Measurements from ENCODE around the gene DSG4. TPM values are rescaled to one million over a fixed set of nuclear protein-coding genes. Genes with fewer than 3 reads are reported as not detected.

The DSG4 gene
- total and polyA plus RNA-seq, 2 donors: 0.26 TPM; not detected in 1

DNA sequence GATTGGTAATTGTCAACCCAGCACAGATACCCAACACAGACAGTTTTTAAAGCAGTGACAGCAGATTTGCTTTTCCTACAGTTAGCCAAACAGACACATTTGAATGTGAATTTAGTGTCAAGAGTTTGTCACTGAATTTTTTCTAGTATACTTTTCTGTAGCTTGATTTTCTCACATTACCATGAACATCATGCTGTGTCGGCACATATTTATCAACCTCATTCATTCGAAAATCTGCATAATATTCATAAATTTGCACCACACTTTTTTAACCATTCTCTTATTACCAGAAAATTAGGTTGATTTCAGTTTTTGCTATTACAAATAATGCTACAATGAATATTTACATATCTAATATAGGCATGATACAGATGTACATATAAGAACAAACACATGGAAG lies 43.9 kb downstream of the DSG4 start:
- Histone ChIP-seq H3K4me1 (ENCODE audit: insufficient read depth) (no peaks in the 10 kb centered on the region), H3K27ac (ENCODE audit: low read depth) (no peak overlapping the region), H3K36me3 (ENCODE audit: insufficient read depth) (no peaks in the 10 kb centered on the region), H3K4me3 (ENCODE audit: low read depth, low read length) (no peak overlapping the region)
- WGBS: 92% methylated on average over 2 of the region's 2 CpGs
- DNase-seq (ENCODE audit: extremely low spot score): no peak

DNA sequence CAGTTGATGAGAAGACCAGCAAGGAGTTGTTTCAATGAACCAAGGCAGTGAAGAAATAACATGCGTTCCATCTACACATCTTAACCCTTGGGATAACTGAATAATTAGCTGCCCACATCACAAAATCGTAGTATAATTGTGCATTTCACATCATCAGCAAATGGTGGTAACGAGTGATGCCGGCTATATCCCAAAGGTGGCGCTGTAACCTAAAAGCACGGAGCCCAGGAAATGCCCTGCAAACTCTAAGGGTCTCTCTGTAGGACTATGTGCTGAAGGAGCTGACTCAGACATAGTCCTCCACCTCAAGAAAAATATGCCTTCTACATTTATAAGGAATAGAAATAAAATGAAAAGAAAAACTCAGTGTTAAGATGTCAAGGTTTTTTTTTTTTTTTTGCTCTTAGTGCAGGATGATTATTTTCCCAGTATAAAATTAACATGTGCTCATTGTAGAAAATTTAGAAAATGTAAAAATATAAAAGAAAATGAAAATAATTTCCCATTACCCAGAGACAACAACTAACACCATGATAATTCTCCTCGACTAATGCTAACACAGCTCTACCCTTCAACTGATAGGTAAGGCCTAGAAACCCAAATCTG lies 47.9 kb downstream of the DSG4 start:
- Histone ChIP-seq H3K4me1 (ENCODE audit: insufficient read depth) (no peaks in the 10 kb centered on the region), H3K27ac (ENCODE audit: low read depth) (no peak overlapping the region), H3K36me3 (ENCODE audit: insufficient read depth) (no peaks in the 10 kb centered on the region), H3K4me3 (ENCODE audit: low read depth, low read length) (no peak overlapping the region)
- 31% methylated on average over 7 of the region's 7 CpGs for WGBS
- no peak for DNase-seq (ENCODE audit: extremely low spot score)

DNA sequence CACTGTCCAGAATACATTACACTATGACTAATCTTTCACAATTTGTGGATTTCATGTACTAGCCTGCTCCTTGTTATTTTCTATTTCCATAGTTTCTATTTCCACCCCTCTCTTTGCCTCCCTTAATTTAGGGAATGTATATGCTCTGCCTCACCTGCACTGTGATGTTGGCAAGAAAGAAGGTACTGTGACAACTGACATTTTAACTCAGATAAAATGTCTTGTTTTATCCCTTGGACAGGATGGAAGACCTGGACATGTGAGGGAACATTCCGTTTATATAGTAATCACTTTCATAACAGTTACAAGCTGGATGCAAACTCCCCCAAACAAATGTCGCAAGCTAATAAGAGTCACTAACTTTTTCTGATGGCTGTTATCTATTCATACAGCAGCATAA lies 49.4 kb downstream of the DSG4 start:
- Histone ChIP-seq H3K4me3 (ENCODE audit: low read depth, low read length) (no peak overlapping the region), H3K27ac (ENCODE audit: low read depth) (no peak overlapping the region)

DNA sequence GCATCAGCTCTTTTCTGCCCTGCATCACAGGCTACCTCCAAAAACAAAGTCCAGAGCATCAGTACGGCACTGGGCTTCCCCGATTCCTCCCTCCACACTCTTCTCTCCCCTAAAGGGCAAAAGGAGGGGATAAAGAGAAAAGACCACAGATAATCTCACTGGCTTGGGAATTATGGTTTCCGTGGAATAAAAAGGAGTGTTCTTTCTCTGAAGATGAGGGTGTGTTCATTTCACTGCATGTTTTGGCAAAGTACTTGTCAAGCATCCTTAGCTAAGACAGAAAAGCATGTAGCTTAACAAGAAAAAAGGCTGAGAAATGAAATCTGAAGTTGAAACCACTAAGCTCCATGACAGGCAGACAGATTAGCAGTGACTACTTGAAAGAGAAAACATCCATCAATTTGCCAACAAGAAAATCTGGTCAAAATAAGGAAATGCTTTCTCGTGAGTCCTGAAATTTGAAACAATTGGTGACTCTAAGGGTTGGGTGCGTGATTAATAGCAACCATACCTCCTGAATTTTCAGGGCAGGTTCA lies 50.4 kb downstream of the DSG4 start:
- Histone ChIP-seq H3K4me1 (ENCODE audit: insufficient read depth) (no peaks in the 10 kb centered on the region), H3K27ac (ENCODE audit: low read depth) (no peak overlapping the region), H3K4me3 (ENCODE audit: low read depth, low read length) (no peak overlapping the region), H3K36me3 (ENCODE audit: insufficient read depth) (no peaks in the 10 kb centered on the region)
- WGBS: 71% methylated on average over 5 of the region's 5 CpGs
- no peak for DNase-seq (ENCODE audit: extremely low spot score)

More for the DNA sequence above, 49.4 kb downstream of the DSG4 start:
- H3K36me3 ChIP-seq (ENCODE audit: insufficient read depth): no peaks in the 10 kb centered on the region
- no peak for DNase-seq (ENCODE audit: extremely low spot score)
- no peaks in the 10 kb centered on the region for H3K4me1 ChIP-seq (ENCODE audit: insufficient read depth)
- WGBS: 55% methylated on average over 2 of the region's 2 CpGs

DNA sequence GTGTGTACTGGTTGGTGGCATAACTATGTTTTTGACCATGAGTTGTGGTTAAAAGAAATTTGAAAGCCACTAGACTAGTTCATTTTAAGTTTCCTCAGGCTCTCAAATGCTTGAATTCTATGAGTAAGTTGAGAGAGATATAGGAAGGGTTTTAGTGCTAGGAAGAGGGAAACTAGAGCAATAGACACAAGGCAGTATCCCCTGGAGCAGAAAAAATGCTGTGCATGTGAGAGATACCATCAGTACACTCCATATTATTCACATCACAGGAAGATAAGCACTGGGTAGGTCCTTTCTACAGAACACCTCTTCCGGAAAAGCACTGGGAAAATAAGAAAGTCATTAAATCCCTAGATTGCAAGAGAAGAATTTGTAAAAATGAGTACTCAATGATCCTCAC lies 51.6 kb downstream of the DSG4 start:
- 85% methylated on average over 1 of the region's 1 CpG for WGBS
- Histone ChIP-seq H3K4me3 (ENCODE audit: low read depth, low read length) (no peak overlapping the region), H3K4me1 (ENCODE audit: insufficient read depth) (no peaks in the 10 kb centered on the region), H3K36me3 (ENCODE audit: insufficient read depth) (no peaks in the 10 kb centered on the region), H3K27ac (ENCODE audit: low read depth) (no peak overlapping the region)
- DNase-seq (ENCODE audit: extremely low spot score): no peak

DNA sequence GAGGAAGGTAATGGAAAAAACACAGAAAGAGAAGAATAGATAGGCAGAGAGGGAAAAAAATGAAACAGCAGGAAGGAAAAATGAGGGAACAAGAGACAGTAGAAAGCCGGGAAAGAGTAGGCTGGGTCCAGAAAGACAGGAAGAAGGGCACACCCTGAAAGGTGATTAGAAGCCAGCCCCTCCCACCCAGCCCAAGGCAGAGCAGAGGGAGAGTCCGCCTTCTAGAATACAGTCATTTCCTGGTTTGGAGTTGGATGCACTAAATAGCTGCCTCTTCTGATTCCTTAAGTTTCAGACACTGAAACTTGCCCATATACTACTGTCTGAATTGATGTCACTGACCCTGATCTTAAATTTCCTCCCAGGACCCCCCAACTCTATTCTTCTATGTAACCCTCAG lies 53.0 kb downstream of the DSG4 start:
- H3K4me1 ChIP-seq (ENCODE audit: insufficient read depth): no peaks in the 10 kb centered on the region
- DNase-seq (ENCODE audit: extremely low spot score): no peak
- no peak overlapping the region for H3K4me3 ChIP-seq (ENCODE audit: low read depth, low read length)
- WGBS: 60% methylated on average over 2 of the region's 2 CpGs
- no peaks in the 10 kb centered on the region for H3K36me3 ChIP-seq (ENCODE audit: insufficient read depth)
- no peak overlapping the region for H3K27ac ChIP-seq (ENCODE audit: low read depth)

DNA sequence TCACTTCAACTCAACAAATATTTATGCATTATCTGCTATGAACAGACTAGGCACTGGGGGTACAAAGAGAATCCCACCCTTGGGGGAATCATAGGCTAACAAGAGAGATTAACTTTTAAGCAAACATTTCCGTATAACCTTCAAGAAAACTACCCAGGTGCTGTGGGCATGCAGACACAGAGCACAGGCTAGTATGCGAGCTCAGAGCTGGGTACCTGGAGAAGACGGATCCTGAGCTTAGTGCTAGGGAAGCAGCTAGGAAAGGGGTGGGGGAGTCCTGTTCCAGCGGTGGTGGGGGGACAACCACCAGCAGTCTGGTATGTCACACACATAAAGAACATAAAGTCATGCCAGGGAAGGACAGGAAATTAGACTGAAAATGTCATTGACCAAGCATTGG lies 53.5 kb downstream of the DSG4 start:
- whole genome bisulfite sequencing: 71% methylated on average over 4 of the region's 4 CpGs
- Histone ChIP-seq H3K27ac (ENCODE audit: low read depth) (no peak overlapping the region), H3K4me3 (ENCODE audit: low read depth, low read length) (no peak overlapping the region), H3K4me1 (ENCODE audit: insufficient read depth) (no peaks in the 10 kb centered on the region), H3K36me3 (ENCODE audit: insufficient read depth) (no peaks in the 10 kb centered on the region)
- no peak for DNase-seq (ENCODE audit: extremely low spot score)

DNA sequence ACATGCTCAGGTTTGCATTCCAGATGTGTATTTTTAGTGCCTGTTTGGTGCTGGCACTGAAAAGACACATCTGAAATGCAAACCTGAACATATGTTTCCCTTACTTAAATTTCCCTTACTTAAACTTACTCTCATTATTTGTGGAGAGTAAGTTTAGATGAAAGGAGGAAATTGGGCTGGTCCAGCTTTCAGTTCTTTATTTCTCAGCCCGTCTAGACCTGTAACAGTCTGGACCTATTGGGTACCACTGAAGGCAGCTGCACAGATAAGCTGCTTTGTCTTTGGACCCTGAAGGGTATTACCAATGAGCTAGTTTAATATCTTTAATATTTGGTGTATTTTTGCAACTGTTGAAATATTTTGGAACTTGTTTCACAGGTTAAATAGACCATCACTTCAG lies 54.0 kb downstream of the DSG4 start:
- 79% methylated on average over 1 of the region's 1 CpG for WGBS
- H3K27ac ChIP-seq (ENCODE audit: low read depth): no peak overlapping the region
- H3K4me3 ChIP-seq (ENCODE audit: low read depth, low read length): no peak overlapping the region
- no peaks in the 10 kb centered on the region for H3K4me1 ChIP-seq (ENCODE audit: insufficient read depth)
- no peak for DNase-seq (ENCODE audit: extremely low spot score)
- H3K36me3 ChIP-seq (ENCODE audit: insufficient read depth): no peaks in the 10 kb centered on the region

DNA sequence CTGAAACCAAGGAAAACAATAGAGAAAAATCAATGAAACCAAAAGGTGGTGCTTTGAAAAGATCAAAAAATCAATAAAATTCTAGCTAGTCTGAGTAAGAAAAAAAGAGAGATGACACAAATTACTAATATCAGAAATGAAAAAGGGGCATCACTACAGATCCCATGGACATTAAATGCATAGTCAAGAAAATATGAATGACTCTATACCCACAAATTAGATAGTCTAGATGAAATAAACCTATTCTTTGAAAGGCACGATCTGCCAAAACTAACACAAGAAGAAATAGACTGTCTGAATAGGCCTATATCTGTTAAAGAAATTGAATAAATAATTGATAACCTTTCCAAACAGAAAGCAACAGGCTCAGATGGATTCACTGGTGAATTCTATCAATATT lies 55.7 kb downstream of the DSG4 start:
- WGBS: 76% methylated on average over 1 of the region's 1 CpG
- DNase-seq (ENCODE audit: extremely low spot score): no peak
- H3K36me3 ChIP-seq (ENCODE audit: insufficient read depth): no peaks in the 10 kb centered on the region
- no peaks in the 10 kb centered on the region for H3K4me1 ChIP-seq (ENCODE audit: insufficient read depth)
- no peak overlapping the region for H3K27ac ChIP-seq (ENCODE audit: low read depth)
- no peak overlapping the region for H3K4me3 ChIP-seq (ENCODE audit: low read depth, low read length)

DNA sequence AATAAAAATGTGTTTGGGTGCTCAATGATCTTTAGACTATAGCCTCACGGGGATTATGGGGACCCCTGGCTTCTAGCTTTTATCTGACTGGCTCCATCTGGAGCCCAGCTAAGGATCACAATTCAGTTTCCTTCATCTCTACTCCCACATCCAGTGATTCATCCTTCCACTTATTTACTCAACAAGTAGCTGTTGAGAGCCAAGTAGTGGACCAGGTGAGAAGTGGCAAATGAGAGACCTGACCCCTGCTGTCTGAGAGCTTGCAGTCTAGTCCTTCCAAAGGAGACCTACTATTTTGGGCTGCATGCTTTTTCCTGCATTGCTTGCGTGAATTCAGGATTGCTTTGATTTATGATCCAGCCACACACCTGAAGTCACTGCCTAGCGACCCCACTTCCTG lies 60.2 kb downstream of the DSG4 start:
- Histone ChIP-seq H3K4me1 (ENCODE audit: insufficient read depth) (no peaks in the 10 kb centered on the region), H3K36me3 (ENCODE audit: insufficient read depth) (no peaks in the 10 kb centered on the region), H3K27ac (ENCODE audit: low read depth) (no peak overlapping the region), H3K4me3 (ENCODE audit: low read depth, low read length) (no peak overlapping the region)
- DNase-seq (ENCODE audit: extremely low spot score): no peak
- 67% methylated on average over 3 of the region's 3 CpGs for WGBS

DNA sequence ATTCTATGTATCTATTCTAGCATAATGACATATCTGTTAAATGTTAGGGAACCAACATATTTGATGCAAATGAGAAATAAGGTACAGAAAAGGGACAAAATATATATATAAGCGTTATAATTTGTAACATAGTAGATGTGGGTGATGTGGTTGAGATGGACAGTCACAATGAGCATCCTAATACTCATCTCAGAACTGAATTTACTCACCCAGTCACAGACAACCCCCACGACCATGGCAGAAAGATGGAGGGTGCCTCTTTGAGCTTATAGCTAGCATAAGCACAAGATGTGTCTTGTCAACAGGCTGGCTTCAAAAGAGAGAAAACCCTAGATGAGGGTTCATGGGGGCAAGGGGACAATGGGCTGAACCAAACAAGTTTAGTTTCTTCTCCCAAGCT lies 61.8 kb downstream of the DSG4 start:
- H3K36me3 ChIP-seq (ENCODE audit: insufficient read depth): no peaks in the 10 kb centered on the region
- 83% methylated on average over 2 of the region's 2 CpGs for WGBS
- no peak for DNase-seq (ENCODE audit: extremely low spot score)

DNA sequence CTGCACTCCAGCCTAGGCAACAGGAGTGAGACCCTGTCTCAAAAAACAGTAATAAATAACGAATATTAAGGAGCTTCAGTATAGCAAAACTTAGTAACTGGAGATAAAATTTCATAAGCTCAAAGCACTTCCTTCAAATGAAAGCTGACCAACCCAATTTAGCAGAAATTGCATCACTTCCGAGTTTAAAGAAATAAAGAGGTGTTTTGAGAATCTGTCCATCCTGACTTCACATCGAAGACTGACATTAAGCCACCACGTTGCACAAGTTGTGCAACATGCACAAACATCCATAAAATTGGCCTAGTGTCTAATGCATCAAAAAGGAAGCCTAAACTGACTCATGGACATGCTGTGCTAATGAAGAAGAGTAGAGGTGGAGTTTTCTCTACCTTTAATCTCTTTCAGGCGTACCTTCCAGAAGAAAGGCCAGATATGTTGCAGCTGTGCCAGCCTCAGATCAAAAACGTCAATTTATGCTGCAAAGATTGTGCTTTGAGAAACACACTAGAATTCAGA lies 63.3 kb downstream of the DSG4 start:
- H3K27ac ChIP-seq (ENCODE audit: low read depth): no peak overlapping the region
- WGBS: 82% methylated on average over 6 of the region's 6 CpGs
- no peak for DNase-seq (ENCODE audit: extremely low spot score)
- no peaks in the 10 kb centered on the region for H3K4me1 ChIP-seq (ENCODE audit: insufficient read depth)
- no peaks in the 10 kb centered on the region for H3K36me3 ChIP-seq (ENCODE audit: insufficient read depth)
- H3K4me3 ChIP-seq (ENCODE audit: low read depth, low read length): no peak overlapping the region

More for the DNA sequence above, 61.8 kb downstream of the DSG4 start:
- Histone ChIP-seq H3K4me3 (ENCODE audit: low read depth, low read length) (no peak overlapping the region), H3K27ac (ENCODE audit: low read depth) (no peak overlapping the region), H3K4me1 (ENCODE audit: insufficient read depth) (no peaks in the 10 kb centered on the region)

DNA sequence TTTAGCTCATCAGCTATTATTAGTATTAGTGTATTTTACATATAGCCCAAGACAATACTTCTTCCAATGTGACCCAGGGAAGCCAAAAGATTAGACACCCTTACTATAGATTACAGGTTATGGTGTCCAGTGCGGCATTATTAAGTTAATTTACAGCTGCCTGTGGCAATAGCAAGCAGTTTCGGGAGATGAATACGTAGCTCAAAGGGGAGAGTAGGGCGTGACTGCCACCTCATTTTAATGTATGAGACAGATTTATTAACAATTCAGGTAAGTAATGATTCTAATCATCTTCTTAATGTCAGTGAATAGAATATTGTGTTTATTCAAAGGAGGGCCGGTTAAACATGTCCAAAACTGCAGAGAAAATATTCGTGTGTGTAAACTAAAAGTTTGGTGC lies 64.2 kb downstream of the DSG4 start:
- H3K4me3 ChIP-seq (ENCODE audit: low read depth, low read length): no peak overlapping the region
- 82% methylated on average over 6 of the region's 6 CpGs for WGBS
- no peak for DNase-seq (ENCODE audit: extremely low spot score)
- H3K36me3 ChIP-seq (ENCODE audit: insufficient read depth): no peaks in the 10 kb centered on the region
- H3K4me1 ChIP-seq (ENCODE audit: insufficient read depth): no peaks in the 10 kb centered on the region
- H3K27ac ChIP-seq (ENCODE audit: low read depth): no peak overlapping the region

DNA sequence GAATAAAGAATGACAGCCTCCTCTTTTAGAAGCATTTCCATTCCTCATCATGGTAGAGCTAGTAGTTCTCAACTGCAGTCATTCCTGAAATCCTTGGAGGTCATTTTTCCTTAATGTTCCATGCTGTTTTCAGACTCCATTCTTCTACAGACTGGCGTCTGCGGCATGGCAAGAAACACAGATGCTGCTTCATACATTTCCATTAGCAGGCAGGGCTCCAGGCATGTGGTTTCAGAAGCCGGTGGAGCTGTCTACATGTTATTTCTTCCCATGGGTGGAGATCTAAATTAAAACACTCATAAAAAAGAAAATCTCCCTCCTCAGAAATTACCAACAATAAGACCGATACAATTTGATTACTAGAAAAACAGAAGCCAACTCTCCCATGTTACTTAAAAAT lies 64.9 kb downstream of the DSG4 start:
- 83% methylated on average over 4 of the region's 4 CpGs for WGBS
- Histone ChIP-seq H3K4me1 (ENCODE audit: insufficient read depth) (no peaks in the 10 kb centered on the region), H3K36me3 (ENCODE audit: insufficient read depth) (no peaks in the 10 kb centered on the region), H3K4me3 (ENCODE audit: low read depth, low read length) (no peak overlapping the region), H3K27ac (ENCODE audit: low read depth) (no peak overlapping the region)
- no peak for DNase-seq (ENCODE audit: extremely low spot score)

All from urinary bladder (tissue), 4 donors.